A549 (cell line): ENCODE data around the gene SERPINB4. TPM values are rescaled to one million over a fixed set of nuclear protein-coding genes. Genes with fewer than 3 reads are reported as not detected.
A peak's percentile ranks its signal among the peaks of the same experiment; 100 is the strongest.

Source experiments
- ATAC-seq, 2 experiments: fragments of 200-7000 bp in 1 of 2; fragments of >200 bp in 1 of 2; cut with Nextera tagmentation in 1 of 2; cut with Tn5 transposase in 1 of 2; 3 replicates each; pipeline versions ENCODE4 v1.8.0 to v1.9.1; 2018 to 2020; ENCODE audit warnings: mild to moderate bottlenecking in 1 of 2, moderate library complexity in 1 of 2
- CTCF ChIA-PET: fragments of 300-600 bp; sonication (Branson Sonifier 250); formaldehyde crosslinking; extraction: SDS; loops from one replicate; lab custom pipeline; 2021; ENCODE audit warnings: antibody characterized with exemption, inconsistent platforms; lab: Yijun Ruan, JAX
- POLR2A ChIA-PET: fragments of 350-600 bp; formaldehyde crosslinking; extraction: SDS; loops from one replicate; lab custom pipeline; 2021; ENCODE audit warnings: antibody characterized with exemption, inconsistent platforms; lab: Yijun Ruan, JAX
- DNase-seq, 2 experiments: peaks; one replicate each; pipeline versions ENCODE4 v3.0.0 to v3.0.0-alpha.2; 2011 to 2016; ENCODE audit warnings: low read depth in 1 of 2, low spot score in 1 of 2
- FAIRE-seq: peaks from 2 replicates; lab custom pipeline; 2011; peaks lifted over from hg19 to GRCh38; lab: Jason Lieb, UNC
- H3K27ac ChIP-seq, 2 experiments: fragments of >200 bp; sonication (Bioruptor Twin); formaldehyde crosslinking; 3 replicates each; pipeline ENCODE4 v1.5.1; 2016 to 2017
- H3K4me1 ChIP-seq: fragments of >200 bp; sonication (Bioruptor Twin); formaldehyde crosslinking; 3 replicates; pipeline ENCODE4 v1.6.1; 2016
- H3K4me2 ChIP-seq: fragments of >200 bp; sonication (Bioruptor Twin); formaldehyde crosslinking; 3 replicates; pipeline ENCODE4 v1.6.1; 2016
- H3K4me3 ChIP-seq: fragments of >200 bp; sonication (Bioruptor Twin); formaldehyde crosslinking; 3 replicates; pipeline ENCODE4 v1.5.1; 2016
- H3K9me3 ChIP-seq: fragments of >200 bp; sonication (Bioruptor Twin); formaldehyde crosslinking; 3 replicates; pipeline ENCODE4 v1.6.1; 2016
- BHLHE40 ChIP-seq: IDR thresholded peaks from 2 replicates; pipeline ENCODE4 v1.6.1; 2012; ENCODE audit warnings: low read depth, low read length, inconsistent platforms
- CBX8 ChIP-seq: fragments of 200-600 bp; sonication (generic); IDR thresholded peaks from 2 replicates; pipeline ENCODE4 v1.6.1; 2016
- CEBPB ChIP-seq, 2 experiments: fragments of >200 bp in 1 of 2; sonication (Bioruptor Twin) in 1 of 2; formaldehyde crosslinking in 1 of 2; IDR thresholded peaks; 2 replicates each; pipeline ENCODE4 v1.6.1; 2012 to 2016
- CHD2 ChIP-seq: fragments of 150-350 bp; IDR thresholded peaks from 2 replicates; pipeline ENCODE4 v1.6.1; 2014; ENCODE audit warnings: low read length; ENCODE audit not compliant: partially characterized antibody
- EHF ChIP-seq: fragments of 250-450 bp; sonication (Bioruptor Pico); IDR thresholded peaks from 2 replicates; pipeline ENCODE4 v1.5.0; 2020; ENCODE audit warnings: mild to moderate bottlenecking
- FOSB ChIP-seq: fragments of 250-450 bp; sonication (Bioruptor Pico); IDR thresholded peaks from 2 replicates; pipeline ENCODE4 v1.5.0; 2020; ENCODE audit warnings: mild to moderate bottlenecking, moderate library complexity
- FOSL2 ChIP-seq, 2 experiments: fragments of 450-650 bp in 1 of 2; fragments of >200 bp in 1 of 2; sonication (Bioruptor Twin) in 1 of 2; formaldehyde crosslinking; IDR thresholded peaks; 2 replicates each; pipeline versions ENCODE4 v1.5.0 to v1.6.1; 2016 to 2020; ENCODE audit warnings: mild to moderate bottlenecking in 1 of 2, moderate library complexity in 1 of 2
- HDAC2 ChIP-seq: fragments of 200-600 bp; sonication (generic); IDR thresholded peaks from 2 replicates; pipeline ENCODE4 v1.6.1; 2016
- JUN ChIP-seq, 2 experiments: fragments of >200 bp; sonication (Bioruptor Twin); formaldehyde crosslinking; IDR thresholded peaks; 2 replicates in 1 of 2; 3 replicates in 1 of 2; pipeline ENCODE4 v1.6.1; 2016 to 2017
- MYC ChIP-seq: IDR thresholded peaks from 2 replicates; pipeline ENCODE4 v1.6.1; 2012; ENCODE audit warnings: mild to moderate bottlenecking, inconsistent platforms, low read length, improper control_type of control experiment, borderline replicate concordance
- PHF8 ChIP-seq: fragments of 200-600 bp; sonication (generic); IDR thresholded peaks from 2 replicates; pipeline ENCODE4 v1.6.1; 2016; ENCODE audit warnings: low read depth, mild to moderate bottlenecking, antibody characterized with exemption, moderate library complexity, borderline replicate concordance
- POLR2AphosphoS2 ChIP-seq: conservative IDR thresholded peaks from 2 replicates; pipeline ENCODE4 v1.6.1; 2012; ENCODE audit warnings: low read length, improper control_type of control experiment, inconsistent platforms
- RAD21 ChIP-seq, 2 experiments: fragments of >200 bp in 1 of 2; sonication (Bioruptor Twin) in 1 of 2; formaldehyde crosslinking in 1 of 2; IDR thresholded peaks in 1 of 2; conservative IDR thresholded peaks in 1 of 2; 2 replicates in 1 of 2; 3 replicates in 1 of 2; pipeline ENCODE4 v1.6.1; 2012 to 2018; ENCODE audit warnings: inconsistent platforms in 1 of 2
- RARB ChIP-seq: fragments of 250-450 bp; sonication (Bioruptor Pico); IDR thresholded peaks from 2 replicates; pipeline ENCODE4 v1.8.0; 2021; ENCODE audit warnings: mild to moderate bottlenecking, moderate library complexity
- RNF2 ChIP-seq: fragments of 200-600 bp; sonication (generic); IDR thresholded peaks from 2 replicates; pipeline ENCODE4 v1.6.1; 2016; ENCODE audit warnings: low read depth, mild to moderate bottlenecking, antibody characterized with exemption, moderate library complexity, borderline replicate concordance
- SMC3 ChIP-seq: fragments of >200 bp; sonication (Bioruptor Twin); formaldehyde crosslinking; IDR thresholded peaks from 3 replicates; pipeline ENCODE4 v1.6.1; 2018; ENCODE audit warnings: inconsistent platforms
- TFCP2L1 ChIP-seq: fragments of 250-450 bp; sonication (Bioruptor Pico); IDR thresholded peaks from 2 replicates; pipeline ENCODE4 v1.5.0; 2021; ENCODE audit warnings: mild to moderate bottlenecking
- whole genome bisulfite sequencing: methylation state at CpG from one replicate; pipeline ENCODE4 v1.1.6; 2017; ENCODE audit errors: missing lambda C conversion rate; 5-methylcytosine and 5-hydroxymethylcytosine counted together
- polyA plus RNA-seq, 4 experiments: library from polyadenylated mRNA; depleted of rRNA in 3 of 4; stranded (reverse); fragments of >200 nt; fragmentation: RNase III in 1 of 4; extraction: RNeasy Plus Mini Kit Qiagen cat#74134 plus additional on column Dnase treatment in 1 of 4; gene quantifications; 2 replicates in 3 of 4; 3 replicates in 1 of 4; pipeline ENCODE4 v1.2.3, GENCODE V29; 2011 to 2017
- TF ChIP-seq, protein P1 (sequence below): fragments of 200-600 bp; sonication (generic); IDR thresholded peaks from 2 replicates; pipeline ENCODE4 v1.6.1; 2016; ENCODE audit warnings: antibody characterized with exemption, mild to moderate bottlenecking, moderate library complexity
- TF ChIP-seq, protein P2 (sequence below): fragments of >200 bp; sonication (Bioruptor Twin); formaldehyde crosslinking; IDR thresholded peaks from 3 replicates; pipeline ENCODE4 v1.5.1; 2016
- TF ChIP-seq, protein P3 (sequence below): IDR thresholded peaks from 2 replicates; pipeline ENCODE4 v1.6.1; 2012; ENCODE audit warnings: low read depth, borderline replicate concordance

Gene SERPINB4
- polyA plus RNA-seq, 2 of the 4 experiments (the other 2 are of a cell fraction) = 0.15 to 0.16 TPM

DNA sequence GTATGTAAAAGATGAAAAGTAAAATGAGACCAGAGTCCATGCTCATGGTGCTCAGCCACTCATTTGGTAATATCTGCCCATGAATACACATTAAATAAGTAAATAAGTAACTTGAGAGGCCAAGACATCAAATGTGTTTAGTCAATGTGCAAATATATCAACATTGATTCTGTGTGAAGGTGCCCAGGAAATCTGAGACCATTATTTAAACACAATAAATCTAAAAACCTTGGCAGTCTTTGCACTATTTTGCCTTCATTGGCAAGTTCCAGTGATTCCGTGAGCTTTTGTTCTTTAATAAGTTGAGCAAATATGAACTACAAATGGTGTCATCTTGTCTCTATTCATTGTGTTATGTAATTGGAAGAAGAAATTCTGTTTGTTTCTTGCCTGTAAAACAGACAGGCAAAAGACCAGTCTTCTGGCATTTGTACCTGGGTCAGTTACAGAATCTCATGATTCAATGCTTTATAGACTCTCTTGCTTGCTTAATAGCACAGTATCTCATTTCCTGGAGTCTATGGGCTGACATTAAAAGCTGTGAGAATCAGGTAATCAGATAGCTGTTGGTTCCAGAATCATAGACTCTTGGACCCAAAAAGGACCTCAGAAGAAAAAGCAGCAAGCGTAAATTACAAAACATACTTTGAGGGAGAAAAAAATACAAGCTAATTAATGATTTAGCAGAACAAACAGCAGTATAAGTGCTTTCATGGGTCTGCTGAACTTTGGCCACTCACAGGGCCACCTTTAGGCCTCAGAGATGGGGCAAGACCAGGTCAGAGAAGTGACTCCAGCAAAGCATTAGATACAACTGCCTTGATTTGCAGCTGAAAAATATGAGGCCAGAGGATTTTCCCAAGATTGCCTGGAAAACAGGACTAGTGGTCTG is 37.6 kb upstream of the SERPINB4 start (continued):
- TF ChIP-seq, protein P1, sequence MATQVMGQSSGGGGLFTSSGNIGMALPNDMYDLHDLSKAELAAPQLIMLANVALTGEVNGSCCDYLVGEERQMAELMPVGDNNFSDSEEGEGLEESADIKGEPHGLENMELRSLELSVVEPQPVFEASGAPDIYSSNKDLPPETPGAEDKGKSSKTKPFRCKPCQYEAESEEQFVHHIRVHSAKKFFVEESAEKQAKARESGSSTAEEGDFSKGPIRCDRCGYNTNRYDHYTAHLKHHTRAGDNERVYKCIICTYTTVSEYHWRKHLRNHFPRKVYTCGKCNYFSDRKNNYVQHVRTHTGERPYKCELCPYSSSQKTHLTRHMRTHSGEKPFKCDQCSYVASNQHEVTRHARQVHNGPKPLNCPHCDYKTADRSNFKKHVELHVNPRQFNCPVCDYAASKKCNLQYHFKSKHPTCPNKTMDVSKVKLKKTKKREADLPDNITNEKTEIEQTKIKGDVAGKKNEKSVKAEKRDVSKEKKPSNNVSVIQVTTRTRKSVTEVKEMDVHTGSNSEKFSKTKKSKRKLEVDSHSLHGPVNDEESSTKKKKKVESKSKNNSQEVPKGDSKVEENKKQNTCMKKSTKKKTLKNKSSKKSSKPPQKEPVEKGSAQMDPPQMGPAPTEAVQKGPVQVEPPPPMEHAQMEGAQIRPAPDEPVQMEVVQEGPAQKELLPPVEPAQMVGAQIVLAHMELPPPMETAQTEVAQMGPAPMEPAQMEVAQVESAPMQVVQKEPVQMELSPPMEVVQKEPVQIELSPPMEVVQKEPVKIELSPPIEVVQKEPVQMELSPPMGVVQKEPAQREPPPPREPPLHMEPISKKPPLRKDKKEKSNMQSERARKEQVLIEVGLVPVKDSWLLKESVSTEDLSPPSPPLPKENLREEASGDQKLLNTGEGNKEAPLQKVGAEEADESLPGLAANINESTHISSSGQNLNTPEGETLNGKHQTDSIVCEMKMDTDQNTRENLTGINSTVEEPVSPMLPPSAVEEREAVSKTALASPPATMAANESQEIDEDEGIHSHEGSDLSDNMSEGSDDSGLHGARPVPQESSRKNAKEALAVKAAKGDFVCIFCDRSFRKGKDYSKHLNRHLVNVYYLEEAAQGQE = no peak
- TF ChIP-seq SMC3 (no peak), PHF8 (no peak)

DNA sequence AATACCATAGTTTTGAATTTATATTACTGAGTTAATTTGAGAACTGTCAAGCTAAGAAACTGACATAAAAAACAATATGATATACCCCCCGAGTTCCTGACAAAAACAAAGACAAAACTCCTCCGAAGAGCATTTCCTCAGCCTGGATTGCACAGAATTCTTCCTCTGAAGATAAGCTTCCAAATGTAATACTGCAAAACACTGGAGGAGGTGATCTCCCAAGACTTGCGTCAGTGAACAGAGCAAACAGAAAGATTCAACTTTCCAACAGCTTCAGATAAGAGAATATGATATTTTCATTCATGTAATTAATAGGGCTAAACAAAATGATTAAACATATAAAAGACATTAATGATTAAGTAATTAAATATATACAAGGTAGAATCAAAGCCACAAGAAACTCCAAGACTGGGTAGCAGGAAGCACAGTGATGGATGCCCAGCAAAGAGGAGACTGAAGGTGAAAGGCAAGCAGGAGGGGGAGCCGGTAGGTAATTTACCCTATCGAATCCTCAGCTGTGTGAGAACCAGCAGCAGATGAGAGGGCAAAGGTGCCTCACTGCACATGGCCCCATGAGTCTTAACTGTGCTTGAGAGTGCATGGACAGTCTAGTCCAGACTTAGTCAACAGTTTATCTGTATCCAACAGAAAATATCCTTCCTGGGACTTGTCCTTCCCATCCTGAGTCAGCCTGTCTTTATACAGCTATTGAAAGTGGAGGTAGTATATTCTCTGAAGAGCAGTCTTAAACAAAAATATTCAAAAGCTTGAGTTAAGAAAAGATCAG is 36.0 kb upstream of the SERPINB4 start:
- Histone ChIP-seq H3K4me2 (no peak overlapping the region), H3K4me1 (peaks cover 34% of the 10 kb centered on the region), H3K4me3 (no peak overlapping the region), H3K27ac (peak overlapping the region; percentile 65 to 69; a peak in 5 of 6 replicates), H3K9me3 (no peaks in the 10 kb centered on the region)
- no peak for TF ChIP-seq POLR2AphosphoS2
- no peak for TF ChIP-seq JUN (IDR thresholded peaks at IDR 0.05)
- no peak for TF ChIP-seq RAD21 (conservative IDR thresholded peaks at IDR 0.05 in 1 of 2, IDR thresholded peaks at IDR 0.05 in 1 of 2)
- TF ChIP-seq HDAC2 = no peak
- TF ChIP-seq BHLHE40 = no peak
- TF ChIP-seq FOSL2 (IDR thresholded peaks at IDR 0.05) = no peak
- no peak for TF ChIP-seq FOSL2 (CRISPR knock-in tag; IDR thresholded peaks at IDR 0.05)
- no peak for TF ChIP-seq SMC3
- TF ChIP-seq, protein P2, sequence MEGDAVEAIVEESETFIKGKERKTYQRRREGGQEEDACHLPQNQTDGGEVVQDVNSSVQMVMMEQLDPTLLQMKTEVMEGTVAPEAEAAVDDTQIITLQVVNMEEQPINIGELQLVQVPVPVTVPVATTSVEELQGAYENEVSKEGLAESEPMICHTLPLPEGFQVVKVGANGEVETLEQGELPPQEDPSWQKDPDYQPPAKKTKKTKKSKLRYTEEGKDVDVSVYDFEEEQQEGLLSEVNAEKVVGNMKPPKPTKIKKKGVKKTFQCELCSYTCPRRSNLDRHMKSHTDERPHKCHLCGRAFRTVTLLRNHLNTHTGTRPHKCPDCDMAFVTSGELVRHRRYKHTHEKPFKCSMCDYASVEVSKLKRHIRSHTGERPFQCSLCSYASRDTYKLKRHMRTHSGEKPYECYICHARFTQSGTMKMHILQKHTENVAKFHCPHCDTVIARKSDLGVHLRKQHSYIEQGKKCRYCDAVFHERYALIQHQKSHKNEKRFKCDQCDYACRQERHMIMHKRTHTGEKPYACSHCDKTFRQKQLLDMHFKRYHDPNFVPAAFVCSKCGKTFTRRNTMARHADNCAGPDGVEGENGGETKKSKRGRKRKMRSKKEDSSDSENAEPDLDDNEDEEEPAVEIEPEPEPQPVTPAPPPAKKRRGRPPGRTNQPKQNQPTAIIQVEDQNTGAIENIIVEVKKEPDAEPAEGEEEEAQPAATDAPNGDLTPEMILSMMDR = no peak
- no peak for TF ChIP-seq RARB
- no peak for TF ChIP-seq CBX8
- TF ChIP-seq RNF2 = no peak
- TF ChIP-seq, protein P3, sequence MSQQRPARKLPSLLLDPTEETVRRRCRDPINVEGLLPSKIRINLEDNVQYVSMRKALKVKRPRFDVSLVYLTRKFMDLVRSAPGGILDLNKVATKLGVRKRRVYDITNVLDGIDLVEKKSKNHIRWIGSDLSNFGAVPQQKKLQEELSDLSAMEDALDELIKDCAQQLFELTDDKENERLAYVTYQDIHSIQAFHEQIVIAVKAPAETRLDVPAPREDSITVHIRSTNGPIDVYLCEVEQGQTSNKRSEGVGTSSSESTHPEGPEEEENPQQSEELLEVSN = no peak
- TF ChIP-seq MYC = no peak
- TF ChIP-seq CHD2 = no peak
- no peak for TF ChIP-seq TFCP2L1 (CRISPR knock-in tag)
- no peak for TF ChIP-seq EHF (CRISPR knock-in tag)
- no peak for TF ChIP-seq FOSB (CRISPR knock-in tag)
- no peak for TF ChIP-seq CEBPB (IDR thresholded peaks at IDR 0.05)
- FAIRE-seq = no peak
- peak in 1 of 2 experiments; percentile 14 for DNase-seq
- no peak for ATAC-seq
- POLR2A ChIA-PET = no interaction called here
- CTCF ChIA-PET = no interaction called here
- WGBS = 41% methylated on average over 5 of the region's 5 CpGs
